Inferior parietal cortex (tissue), 1 donor: Measurements from ENCODE around the gene KRR1.
"Not testable (repeated sequence)": the region's sequence is repeated elsewhere in the genome, so short reads cannot be mapped to it uniquely, and the experiment has no call there.

ENCODE experiments used
- DNase-seq: peaks from one replicate; pipeline ENCODE4 v3.0.0-alpha.2; 2016; ENCODE audit errors: extremely low spot score

Gene KRR1

GRCh38 chr12:75477137-75477536 is 34.3 kb downstream of the KRR1 start:
- no peak for DNase-seq

GRCh38 chr12:75476071-75476470 is 35.3 kb downstream of the KRR1 start:
- DNase-seq, result no peak

- DNase-seq, result no peak
Measured at GRCh38 chr12:75474116-75474515, 37.3 kb downstream of the KRR1 start.

GRCh38 chr12:75471902-75472890 is 39.2 kb downstream of the KRR1 start:
- DNase-seq, result no peak

GRCh38 chr12:75460204-75460603 is 51.2 kb downstream of the KRR1 start:
- DNase-seq, result no peak

GRCh38 chr12:75459755-75460154 is 51.7 kb downstream of the KRR1 start:
- DNase-seq, result no peak

GRCh38 chr12:75457866-75458265 is 53.5 kb downstream of the KRR1 start:
- DNase-seq, result not testable (repeated sequence)

GRCh38 chr12:75457191-75457590 is 54.2 kb downstream of the KRR1 start:
- DNase-seq, result no peak

- no peak for DNase-seq
Measured at GRCh38 chr12:75455839-75456238, 55.6 kb downstream of the KRR1 start.

GRCh38 chr12:75452675-75453330 is 58.6 kb downstream of the KRR1 start:
- no peak for DNase-seq

- no peak for DNase-seq
Measured at GRCh38 chr12:75447691-75448393, 63.6 kb downstream of the KRR1 start.

GRCh38 chr12:75446857-75447256 is 64.6 kb downstream of the KRR1 start:
- no peak for DNase-seq

GRCh38 chr12:75445137-75445507 is 66.3 kb downstream of the KRR1 start:
- not testable (repeated sequence) for DNase-seq

GRCh38 chr12:75444429-75445136 is 66.8 kb downstream of the KRR1 start:
- DNase-seq, result no peak

GRCh38 chr12:75443709-75444108 is 67.7 kb downstream of the KRR1 start:
- no peak for DNase-seq

GRCh38 chr12:75442454-75442853 is 69.0 kb downstream of the KRR1 start:
- not testable (repeated sequence) for DNase-seq

- not testable (repeated sequence) for DNase-seq
Measured at GRCh38 chr12:75441687-75442449, 69.5 kb downstream of the KRR1 start.
